HuH-7 (cell line): Measurements from ENCODE around the gene MACROD1.

Experiments
- DNase-seq: peaks from one replicate; pipeline ENCODE4 v3.0.0; 2011; ENCODE audit warnings: low spot score

MACROD1 gene

GRCh38 chr11:64035081-64035524 lies 130.8 kb downstream of the MACROD1 start:
- DNase-seq = no peak

- no peak for DNase-seq
Observed at GRCh38 chr11:64034411-64034811, 131.5 kb downstream of the MACROD1 start.

- DNase-seq = no peak
Observed at GRCh38 chr11:64032050-64032449, 133.9 kb downstream of the MACROD1 start.

- no peak for DNase-seq
Observed at GRCh38 chr11:64031001-64031400, 134.9 kb downstream of the MACROD1 start.

DNA sequence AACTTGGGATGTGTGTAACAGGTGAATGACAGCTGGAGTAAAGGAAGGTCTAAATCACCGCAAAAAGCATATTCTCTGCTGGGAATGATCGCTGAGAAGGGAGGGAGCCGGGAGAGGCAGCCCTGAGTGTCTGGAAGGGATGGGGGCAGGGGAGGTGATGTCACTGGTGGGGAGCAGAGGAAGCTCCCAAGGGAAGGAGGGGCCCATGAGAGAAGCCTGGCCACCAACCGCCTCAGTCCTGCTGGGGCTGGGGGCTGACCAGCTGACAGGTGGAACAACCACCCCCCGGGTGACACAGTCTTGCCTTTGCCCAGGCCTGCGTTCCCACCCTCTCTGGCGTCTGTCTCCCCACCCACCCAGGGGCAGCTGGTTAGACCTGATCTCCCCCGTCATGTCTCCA lies 136.1 kb downstream of the MACROD1 start:
- no peak for DNase-seq

- no peak for DNase-seq
Observed at GRCh38 chr11:64028398-64029115, 137.4 kb downstream of the MACROD1 start.

- no peak for DNase-seq
Observed at GRCh38 chr11:64027651-64028397, 138.1 kb downstream of the MACROD1 start.

- no peak for DNase-seq
Observed at GRCh38 chr11:64026575-64027205, 139.2 kb downstream of the MACROD1 start.

- no peak for DNase-seq
Observed at GRCh38 chr11:64025205-64025604, 140.7 kb downstream of the MACROD1 start.

DNA sequence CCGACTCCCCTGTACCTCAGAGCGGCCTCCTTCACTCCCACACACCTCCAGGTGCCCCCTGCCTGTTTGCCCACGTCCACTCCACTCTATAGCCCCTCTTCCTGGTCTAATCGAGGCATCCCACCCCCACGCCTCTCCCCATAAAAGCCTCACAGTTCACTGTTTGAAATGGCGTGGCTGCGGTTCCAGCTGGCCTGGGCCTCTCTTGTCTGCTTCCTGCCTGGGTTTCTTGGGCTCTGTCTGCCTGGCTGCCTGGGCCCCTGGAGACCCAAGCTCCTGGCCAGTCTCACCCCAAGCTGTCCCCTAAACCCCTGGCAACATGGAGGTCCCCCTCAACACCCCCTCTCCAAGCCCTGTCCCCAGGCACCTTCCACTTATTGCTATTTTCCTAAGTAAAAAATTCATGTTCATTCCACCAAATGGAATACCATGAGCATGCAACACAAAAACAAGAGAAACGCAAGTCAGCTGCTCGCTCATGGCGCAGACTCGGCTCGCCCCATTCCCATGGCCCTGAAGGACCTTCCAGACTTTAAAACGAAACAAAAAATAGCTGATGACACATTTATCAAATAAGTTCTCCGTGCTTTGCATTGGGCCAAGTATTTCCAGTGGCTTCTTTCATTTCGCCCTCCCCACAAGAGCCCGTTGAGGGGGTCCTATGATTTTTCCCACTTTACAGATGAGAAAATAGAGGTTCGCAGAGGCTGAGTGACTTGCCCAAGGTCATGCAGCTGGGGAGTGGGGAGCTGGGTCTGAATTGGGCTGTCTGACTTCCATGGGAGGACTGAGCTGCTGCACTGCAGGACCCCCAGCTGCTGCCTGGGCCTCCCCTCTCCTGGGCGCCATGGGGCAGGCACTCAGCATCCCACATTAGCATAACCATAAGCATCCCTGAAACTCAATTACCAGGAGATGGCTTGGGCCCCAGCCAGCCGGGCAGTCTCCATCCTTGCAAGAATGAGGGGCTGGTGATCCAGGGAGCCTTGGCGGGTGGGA lies 141.9 kb downstream of the MACROD1 start:
- DNase-seq = no peak

- DNase-seq = no peak
Observed at GRCh38 chr11:64022125-64022784, 143.7 kb downstream of the MACROD1 start.

GRCh38 chr11:64021757-64022093 lies 144.2 kb downstream of the MACROD1 start:
- no peak for DNase-seq

DNA sequence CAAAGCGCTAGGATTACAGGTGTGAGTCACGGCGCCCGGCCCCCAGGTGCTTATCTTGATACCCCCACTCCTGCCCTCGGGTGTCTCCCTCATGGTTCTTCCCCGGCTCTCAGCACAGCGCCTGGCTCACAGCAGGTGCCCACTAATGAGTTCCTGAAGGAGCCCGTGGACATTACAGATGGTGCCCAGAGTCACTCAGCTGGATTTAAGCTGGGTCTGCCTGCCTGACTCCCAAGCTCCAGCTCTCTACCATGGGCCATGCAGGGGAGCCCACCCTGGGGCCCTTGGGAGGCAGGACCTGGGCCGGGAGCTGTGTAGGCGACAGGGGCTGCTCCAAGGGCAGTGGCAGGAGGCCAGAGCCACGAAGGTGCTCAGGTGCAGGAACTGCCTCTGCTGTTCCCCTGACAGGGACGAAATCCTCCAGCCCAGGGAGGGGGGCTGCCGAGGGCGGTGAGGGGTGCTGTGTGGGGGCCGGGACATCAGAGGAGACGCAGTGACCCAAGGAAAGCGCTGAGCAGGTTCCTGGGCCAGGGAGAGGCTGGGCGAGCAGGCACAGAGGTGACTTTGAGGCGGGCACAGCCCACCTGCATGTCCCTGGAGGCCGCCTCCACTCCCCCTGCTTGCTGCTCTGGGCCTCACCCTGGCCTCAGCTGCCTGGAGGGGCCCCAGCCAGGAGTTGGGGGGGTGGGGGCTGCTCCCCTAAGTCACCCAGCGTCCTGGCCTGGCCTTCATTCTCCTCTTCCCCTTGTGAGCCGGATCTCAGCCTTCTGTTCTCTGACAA lies 144.7 kb downstream of the MACROD1 start:
- DNase-seq = no peak

- DNase-seq = no peak
Observed at GRCh38 chr11:64019106-64020037, 146.5 kb downstream of the MACROD1 start.

GRCh38 chr11:64018310-64018709 lies 147.6 kb downstream of the MACROD1 start:
- DNase-seq = no peak

GRCh38 chr11:64017945-64018224 lies 148.0 kb downstream of the MACROD1 start:
- no peak for DNase-seq

- DNase-seq = no peak
Observed at GRCh38 chr11:64015935-64016845, 149.7 kb downstream of the MACROD1 start.

DNA sequence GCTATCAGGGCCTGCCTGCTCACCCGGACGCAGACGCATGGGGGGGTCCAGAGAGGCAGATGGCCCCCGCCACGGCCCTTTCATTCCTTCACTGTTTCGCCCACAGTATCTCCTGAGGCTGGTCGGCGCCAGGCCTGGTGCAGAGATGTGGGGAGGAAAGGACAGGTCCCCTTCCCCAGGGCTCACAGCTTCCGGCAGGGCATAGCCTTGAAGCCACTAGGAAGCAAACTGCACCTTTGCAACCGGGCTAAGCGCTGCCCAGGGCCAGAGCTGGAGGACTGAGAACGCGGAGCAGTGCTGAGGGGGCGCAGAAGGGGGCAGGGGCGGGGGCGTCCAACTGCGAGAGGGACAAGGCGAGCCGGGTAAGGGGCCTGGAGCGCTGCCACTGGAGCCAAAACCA lies 150.4 kb downstream of the MACROD1 start:
- DNase-seq = no peak

GRCh38 chr11:64014356-64014755 lies 151.6 kb downstream of the MACROD1 start:
- DNase-seq = no peak
